ENCODE measurements around the gene TMEM107.

TMEM107 gene

GRCh38 chr17:8176197-8176940 is at the start of gene TMEM107:
Gene TMEM107, minus strand, starts transcription at chr17:8176380. Its CDS starts 94 bp downstream, at chr17:8176286.
- no peak for DNase-seq (ENCODE audit: low read depth)
- peak within 1 kb of the TSS; percentile 75 for H3K4me3 ChIP-seq (ENCODE audit: low read length)
- TF ChIP-seq, protein P1, sequence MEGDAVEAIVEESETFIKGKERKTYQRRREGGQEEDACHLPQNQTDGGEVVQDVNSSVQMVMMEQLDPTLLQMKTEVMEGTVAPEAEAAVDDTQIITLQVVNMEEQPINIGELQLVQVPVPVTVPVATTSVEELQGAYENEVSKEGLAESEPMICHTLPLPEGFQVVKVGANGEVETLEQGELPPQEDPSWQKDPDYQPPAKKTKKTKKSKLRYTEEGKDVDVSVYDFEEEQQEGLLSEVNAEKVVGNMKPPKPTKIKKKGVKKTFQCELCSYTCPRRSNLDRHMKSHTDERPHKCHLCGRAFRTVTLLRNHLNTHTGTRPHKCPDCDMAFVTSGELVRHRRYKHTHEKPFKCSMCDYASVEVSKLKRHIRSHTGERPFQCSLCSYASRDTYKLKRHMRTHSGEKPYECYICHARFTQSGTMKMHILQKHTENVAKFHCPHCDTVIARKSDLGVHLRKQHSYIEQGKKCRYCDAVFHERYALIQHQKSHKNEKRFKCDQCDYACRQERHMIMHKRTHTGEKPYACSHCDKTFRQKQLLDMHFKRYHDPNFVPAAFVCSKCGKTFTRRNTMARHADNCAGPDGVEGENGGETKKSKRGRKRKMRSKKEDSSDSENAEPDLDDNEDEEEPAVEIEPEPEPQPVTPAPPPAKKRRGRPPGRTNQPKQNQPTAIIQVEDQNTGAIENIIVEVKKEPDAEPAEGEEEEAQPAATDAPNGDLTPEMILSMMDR (conservative IDR thresholded peaks at IDR 0.05; ENCODE audit: low read depth, low read length) = no peak

DNA sequence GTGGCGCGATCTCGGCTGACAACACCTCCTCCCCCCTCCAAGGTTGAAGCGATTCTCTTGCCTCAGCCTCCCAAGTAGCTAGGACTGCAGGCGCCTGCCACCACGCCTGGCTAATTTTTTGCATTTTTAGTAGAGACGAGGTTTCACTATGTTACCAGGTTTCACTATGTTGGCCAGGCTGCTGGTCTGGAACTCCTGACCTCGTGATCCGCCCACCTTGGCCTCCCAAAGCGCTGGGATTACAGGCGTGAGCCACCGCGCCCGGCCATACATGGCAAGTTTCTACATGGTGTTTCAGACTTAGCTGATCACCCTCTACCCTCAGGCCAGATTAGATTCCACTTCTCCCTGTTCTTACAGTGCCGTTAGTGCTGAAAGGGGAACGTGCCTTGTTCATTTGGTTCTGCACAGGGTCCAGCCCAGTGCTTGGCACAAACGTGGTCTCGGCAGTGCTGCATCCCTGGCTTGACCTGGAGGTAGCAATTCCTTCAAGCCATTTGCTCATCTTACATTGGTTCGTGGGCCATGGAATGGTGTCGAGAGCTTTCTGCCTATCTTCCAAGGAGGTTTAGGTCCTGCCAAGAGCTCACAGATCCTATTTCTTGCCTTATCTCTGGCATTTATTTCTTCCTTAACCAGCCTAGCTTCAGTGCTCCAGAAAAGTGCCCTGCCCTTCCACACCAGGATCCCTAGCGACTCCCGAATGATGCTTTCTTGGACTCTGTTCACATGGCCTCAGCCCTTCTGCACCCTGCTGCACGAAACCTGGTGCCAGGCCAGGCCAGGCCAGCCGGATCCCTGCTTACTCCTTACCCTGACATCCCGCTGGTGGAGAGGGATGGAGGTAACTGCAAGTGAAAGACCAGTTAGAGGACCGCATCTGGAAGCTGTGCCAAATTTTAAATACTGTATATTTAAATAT is 49.0 kb upstream of the TMEM107 start:
- no peak overlapping the region for H3K4me3 ChIP-seq (ENCODE audit: low read length)
- TF ChIP-seq, protein P1 (conservative IDR thresholded peaks at IDR 0.05; ENCODE audit: low read depth, low read length) = no peak
- no peak for DNase-seq (ENCODE audit: low read depth)

GRCh38 chr17:8223356-8224126 is 47.4 kb upstream of the TMEM107 start:
- TF ChIP-seq, protein P1 (conservative IDR thresholded peaks at IDR 0.05; ENCODE audit: low read depth, low read length) = peak; percentile 40
- peak overlapping the region; percentile 85 for H3K4me3 ChIP-seq (ENCODE audit: low read length)

GRCh38 chr17:8222630-8223355 is 46.6 kb upstream of the TMEM107 start:
- no peak for DNase-seq (ENCODE audit: low read depth)
- TF ChIP-seq, protein P1 (conservative IDR thresholded peaks at IDR 0.05; ENCODE audit: low read depth, low read length) = no peak
- H3K4me3 ChIP-seq (ENCODE audit: low read length) = peak overlapping the region; percentile 85

More at GRCh38 chr17:8223356-8224126, 47.4 kb upstream of the TMEM107 start:
- DNase-seq (ENCODE audit: low read depth) = no peak

DNA sequence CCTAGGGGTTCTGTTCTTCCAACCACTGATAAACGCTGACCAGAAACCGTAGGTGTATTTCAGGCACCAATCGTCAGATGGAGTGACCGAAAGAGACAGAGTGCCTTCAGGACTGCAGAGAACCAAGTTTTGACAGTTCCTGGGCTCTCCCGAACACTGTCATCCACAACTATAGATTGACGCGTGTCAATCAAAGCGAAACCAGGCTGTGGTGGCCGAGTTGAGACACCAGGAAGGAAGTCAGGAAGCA is 46.1 kb upstream of the TMEM107 start:
- H3K4me3 ChIP-seq (ENCODE audit: low read length) = peak overlapping the region; percentile 85
- no peak for DNase-seq (ENCODE audit: low read depth)
- TF ChIP-seq, protein P1 (conservative IDR thresholded peaks at IDR 0.05; ENCODE audit: low read depth, low read length) = no peak

- TF ChIP-seq, protein P1 (conservative IDR thresholded peaks at IDR 0.05; ENCODE audit: low read depth, low read length) = no peak
- H3K4me3 ChIP-seq (ENCODE audit: low read length) = peak overlapping the region; percentile 85
- no peak for DNase-seq (ENCODE audit: low read depth)
These were observed 45.6 kb upstream of the TMEM107 start for GRCh38 chr17:8221663-8222379.

Data from retinal pigment epithelial cell (primary cell).